MM.1S (cell line): ENCODE measurements around the gene MAGI1.

ENCODE experiments used
- DNase-seq: peaks from one replicate; pipeline ENCODE4 v3.0.0-alpha.2; 2015
- H2AFZ ChIP-seq: fragments of 300-600 bp; sonication (generic); 2 replicates; pipeline ENCODE4 v1.6.0; 2016; ENCODE audit warnings: antibody characterized with exemption, low read length
- H3F3A ChIP-seq: fragments of 300-600 bp; sonication (generic); 2 replicates; pipeline ENCODE4 v1.6.1; 2016; ENCODE audit warnings: mild to moderate bottlenecking, antibody characterized with exemption, low read length, moderate library complexity, mixed read lengths; ENCODE audit not compliant: insufficient read depth
- H3K27ac ChIP-seq: fragments of 300-600 bp; sonication (generic); 2 replicates; pipeline ENCODE4 v1.5.1; 2016; ENCODE audit warnings: mild to moderate bottlenecking, low read length
- H3K27me3 ChIP-seq: fragments of 300-600 bp; sonication (generic); replicated peaks from 2 replicates; pipeline ENCODE4 v1.6.0; 2016; ENCODE audit warnings: low read length; ENCODE audit not compliant: insufficient read depth
- H3K36me3 ChIP-seq: fragments of 300-600 bp; sonication (generic); replicated peaks from 2 replicates; pipeline ENCODE4 v1.6.1; 2016; ENCODE audit warnings: mild to moderate bottlenecking, low read length, mixed read lengths; ENCODE audit not compliant: insufficient read depth
- H3K4me1 ChIP-seq: fragments of 300-600 bp; sonication (generic); 2 replicates; pipeline ENCODE4 v1.6.1; 2016; ENCODE audit warnings: low read length, mixed read lengths
- H3K4me2 ChIP-seq: fragments of 300-600 bp; sonication (generic); 2 replicates; pipeline ENCODE4 v1.6.0; 2016; ENCODE audit warnings: low read depth, low read length
- H3K4me3 ChIP-seq: fragments of 300-600 bp; sonication (generic); 2 replicates; pipeline ENCODE4 v1.5.1; 2016; ENCODE audit warnings: low read length, mixed read lengths
- H3K79me2 ChIP-seq: fragments of 300-600 bp; sonication (generic); 2 replicates; pipeline ENCODE4 v1.6.1; 2016; ENCODE audit warnings: mixed run types, low read length, mixed read lengths
- H3K9ac ChIP-seq: fragments of 300-600 bp; sonication (generic); 2 replicates; pipeline ENCODE4 v1.6.1; 2016; ENCODE audit warnings: low read length, mixed read lengths
- H3K9me2 ChIP-seq: fragments of 300-600 bp; sonication (generic); replicated peaks from 2 replicates; pipeline ENCODE4 v1.6.1; 2016; ENCODE audit warnings: mild to moderate bottlenecking, low read length, mixed read lengths; ENCODE audit not compliant: insufficient read depth
- H3K9me3 ChIP-seq: fragments of 300-600 bp; sonication (generic); replicated peaks from 2 replicates; pipeline ENCODE4 v1.6.1; 2016; ENCODE audit warnings: mild to moderate bottlenecking, low read length, mixed read lengths; ENCODE audit not compliant: insufficient read depth
- H4K20me1 ChIP-seq: fragments of 300-600 bp; sonication (generic); 2 replicates; pipeline ENCODE4 v1.6.1; 2016; ENCODE audit warnings: mild to moderate bottlenecking, low read length, moderate library complexity, mixed read lengths; ENCODE audit not compliant: insufficient read depth
- CTCF ChIP-seq: fragments of 300-600 bp; sonication (generic); IDR thresholded peaks from 2 replicates; pipeline ENCODE4 v1.5.1; 2016; ENCODE audit warnings: antibody characterized with exemption, low read length, mixed read lengths
- EZH2 ChIP-seq: fragments of 300-600 bp; sonication (generic); optimal IDR thresholded peaks from 2 replicates; pipeline ENCODE3; 2017; ENCODE audit warnings: low read depth, mild to moderate bottlenecking, antibody characterized with exemption, low read length, mixed read lengths
- EZH2phosphoT487 ChIP-seq: fragments of 300-600 bp; sonication (generic); IDR thresholded peaks from 2 replicates; pipeline ENCODE4 v1.6.1; 2018; ENCODE audit warnings: antibody characterized with exemption, low read length

Gene MAGI1

GRCh38 chr3:65576966-65577365 lies 461.8 kb downstream of the MAGI1 start:
- Histone ChIP-seq H3K27me3 (no peaks in the 10 kb centered on the region), H3K36me3 (no peaks in the 10 kb centered on the region), H4K20me1 (no peaks in the 10 kb centered on the region), H3F3A (no peaks in the 10 kb centered on the region), H3K4me1 (no peaks in the 10 kb centered on the region), H3K9me2 (no peaks in the 10 kb centered on the region), H3K4me3 (no peak overlapping the region), H3K9ac (no peak overlapping the region), H3K79me2 (no peaks in the 10 kb centered on the region), H2AFZ (no peak overlapping the region), H3K9me3 (no peaks in the 10 kb centered on the region), H3K27ac (no peak overlapping the region), H3K4me2 (no peak overlapping the region)
- DNase-seq: no peak
- TF ChIP-seq EZH2 (no peak), EZH2phosphoT487 (no peak), CTCF (no peak)

GRCh38 chr3:65576228-65576627 lies 462.5 kb downstream of the MAGI1 start:
- H3K9me3 ChIP-seq: no peaks in the 10 kb centered on the region

GRCh38 chr3:65575376-65575840 lies 463.3 kb downstream of the MAGI1 start:
- Histone ChIP-seq H3K27me3 (no peaks in the 10 kb centered on the region), H3K4me1 (no peaks in the 10 kb centered on the region), H3K9me3 (no peaks in the 10 kb centered on the region), H4K20me1 (no peaks in the 10 kb centered on the region), H3K9ac (no peak overlapping the region), H3K79me2 (no peaks in the 10 kb centered on the region), H3K4me2 (no peak overlapping the region), H3K27ac (no peak overlapping the region), H2AFZ (no peak overlapping the region), H3K9me2 (no peaks in the 10 kb centered on the region), H3K4me3 (no peak overlapping the region), H3F3A (no peaks in the 10 kb centered on the region), H3K36me3 (no peaks in the 10 kb centered on the region)
- TF ChIP-seq EZH2 (no peak), CTCF (no peak), EZH2phosphoT487 (no peak)
- no peak for DNase-seq

More at GRCh38 chr3:65576228-65576627, 462.5 kb downstream of the MAGI1 start:
- TF ChIP-seq CTCF (no peak), EZH2phosphoT487 (no peak), EZH2 (no peak)
- H3K79me2 ChIP-seq: no peaks in the 10 kb centered on the region
- H3K4me3 ChIP-seq: no peak overlapping the region
- no peak overlapping the region for H3K27ac ChIP-seq
- H3K9me2 ChIP-seq: no peaks in the 10 kb centered on the region
- no peak overlapping the region for H3K4me2 ChIP-seq
- H3K36me3 ChIP-seq: no peaks in the 10 kb centered on the region
- no peak overlapping the region for H2AFZ ChIP-seq
- no peaks in the 10 kb centered on the region for H4K20me1 ChIP-seq
- DNase-seq: no peak
- no peak overlapping the region for H3K9ac ChIP-seq
- no peaks in the 10 kb centered on the region for H3F3A ChIP-seq
- H3K4me1 ChIP-seq: no peaks in the 10 kb centered on the region
- no peaks in the 10 kb centered on the region for H3K27me3 ChIP-seq
